HepG2 (cell line): ENCODE results near the gene EP300. TPM values are rescaled to one million over a fixed set of nuclear protein-coding genes. Genes with fewer than 3 reads are reported as not detected.

ENCODE experiments used
- ATAC-seq: fragments of 200-7000 bp; cut with Tn5 transposase; 3 replicates; pipeline ENCODE4 v1.9.1; 2020; ENCODE audit warnings: mild to moderate bottlenecking, moderate library complexity
- BruUV-seq: library from RNA; stranded (reverse); fragments of 400-500 nt; replicated peaks from 2 replicates; lab custom pipeline; 2021; lab: Mats Ljungman, UMichigan
- CTCF ChIA-PET: fragments of 300-600 bp; formaldehyde crosslinking; extraction: SDS; loops from one replicate; lab custom pipeline; 2021; ENCODE audit warnings: low total read pairs, inconsistent platforms, low intra/inter-chr PET ratio; lab: Yijun Ruan, JAX
- POLR2A ChIA-PET: fragments of 350-600 bp; sonication (Branson Sonifier 250); formaldehyde crosslinking; loops from one replicate; lab custom pipeline; 2020; ENCODE audit warnings: antibody characterized with exemption, inconsistent platforms; lab: Yijun Ruan, JAX
- DNase-seq: peaks from one replicate; pipeline ENCODE4 v3.0.0-alpha.2; 2015; ENCODE audit warnings: low spot score
- FAIRE-seq: peaks from 3 replicates; lab custom pipeline; 2011; peaks lifted over from hg19 to GRCh38; lab: Jason Lieb, UNC
- H2AFZ ChIP-seq: one replicate; pipeline ENCODE4 v1.6.1; 2011; ENCODE audit warnings: low read length, inconsistent platforms
- H3K27ac ChIP-seq: fragments of 300-600 bp; 3 replicates; pipeline ENCODE4 v1.8.0; 2011; ENCODE audit warnings: mixed run types, mild to moderate bottlenecking, mixed read lengths, low read length, inconsistent platforms; ENCODE audit not compliant: insufficient read depth; ENCODE audit errors: extremely low read length
- H3K27me3 ChIP-seq, 2 experiments: fragments of 200-600 bp in 1 of 2; 2 replicates in 1 of 2; 3 replicates in 1 of 2; pipeline versions ENCODE4 v1.6.0 to v1.8.0; 2011; ENCODE audit warnings: low read length in 2 of 2, mild to moderate bottlenecking in 2 of 2, moderate library complexity in 2 of 2, inconsistent platforms in 1 of 2; ENCODE audit not compliant: insufficient read depth in 2 of 2, control insufficient read depth in 1 of 2
- H3K36me3 ChIP-seq, 2 experiments: fragments of 200-600 bp in 1 of 2; replicated peaks in 1 of 2; 2 replicates in 1 of 2; 3 replicates in 1 of 2; pipeline versions ENCODE4 v1.5.1 to v1.8.0; 2011; ENCODE audit warnings: low read length in 2 of 2, inconsistent platforms in 1 of 2; ENCODE audit not compliant: insufficient read depth in 2 of 2, control insufficient read depth in 1 of 2
- H3K4me1 ChIP-seq: 2 replicates; pipeline ENCODE4 v1.5.1; 2012; ENCODE audit warnings: low read length, inconsistent platforms; ENCODE audit not compliant: insufficient read depth
- H3K4me2 ChIP-seq: 2 replicates; pipeline ENCODE4 v1.6.0; 2011; ENCODE audit warnings: low read depth, low read length, inconsistent platforms
- H3K4me3 ChIP-seq, 3 experiments: fragments of 200-600 bp in 1 of 3; sonication (generic), shearing (Covaris generic) in 1 of 3; replicated peaks in 1 of 3; 2 replicates each; pipeline ENCODE4 v1.5.1; 2011 to 2016; ENCODE audit warnings: low read length in 3 of 3, inconsistent platforms in 2 of 3, low read depth in 2 of 3, mild to moderate bottlenecking in 2 of 3, control low read depth in 1 of 3, mixed read lengths in 1 of 3; ENCODE audit not compliant: insufficient read depth in 1 of 3
- H3K79me2 ChIP-seq: one replicate; pipeline ENCODE4 v1.6.1; 2011; ENCODE audit warnings: low read length, inconsistent platforms; ENCODE audit not compliant: insufficient read depth
- H3K9ac ChIP-seq: 2 replicates; pipeline ENCODE4 v1.6.0; 2011; ENCODE audit warnings: mild to moderate bottlenecking, low read depth, low read length, inconsistent platforms; ENCODE audit not compliant: insufficient read depth
- H3K9me3 ChIP-seq: 2 replicates; pipeline ENCODE4 v1.5.1; 2012; ENCODE audit warnings: mild to moderate bottlenecking, low read length
- H4K20me1 ChIP-seq: 2 replicates; pipeline ENCODE4 v1.6.0; 2011; ENCODE audit warnings: inconsistent platforms, mild to moderate bottlenecking, low read length, moderate library complexity; ENCODE audit not compliant: insufficient read depth
- CAMTA2 ChIP-seq: sonication (generic); formaldehyde crosslinking; IDR thresholded peaks from 2 replicates; pipeline ENCODE4 v1.4.0; 2020; ENCODE audit warnings: mild to moderate bottlenecking, missing genetic modification reagents, borderline replicate concordance
- HDAC6 ChIP-seq: fragments of 200-600 bp; sonication (generic); IDR thresholded peaks from 2 replicates; pipeline ENCODE4 v1.7.0; 2017; ENCODE audit warnings: mild to moderate bottlenecking, antibody characterized with exemption, low read length, low read depth
- HMGA1 ChIP-seq: sonication (generic); formaldehyde crosslinking; conservative IDR thresholded peaks from 2 replicates; pipeline ENCODE4 v1.4.0; 2020; ENCODE audit warnings: missing genetic modification reagents
- HNF1A ChIP-seq, 2 experiments: sonication (generic) in 1 of 2; formaldehyde crosslinking in 1 of 2; IDR thresholded peaks; 2 replicates each; pipeline versions ENCODE4 v1.4.0 to v1.6.1; 2016 to 2020; ENCODE audit warnings: borderline replicate concordance in 1 of 2, low read depth in 1 of 2, mild to moderate bottlenecking in 1 of 2, missing genetic modification reagents in 1 of 2
- JUND ChIP-seq: sonication (generic); formaldehyde crosslinking; IDR thresholded peaks from 2 replicates; pipeline ENCODE4 v1.8.0; 2022; ENCODE audit warnings: mild to moderate bottlenecking, missing genetic modification reagents
- MXD4 ChIP-seq: IDR thresholded peaks from 2 replicates; pipeline ENCODE4 v1.6.1; 2016; ENCODE audit warnings: mild to moderate bottlenecking, missing biosample characterization, missing genetic modification reagents
- POLR2AphosphoS5 ChIP-seq: IDR thresholded peaks from 2 replicates; pipeline ENCODE4 v1.6.1; 2012; ENCODE audit warnings: low read depth, low read length
- SALL2 ChIP-seq: sonication (generic); formaldehyde crosslinking; IDR thresholded peaks from 2 replicates; pipeline ENCODE4 v1.8.1; 2023; ENCODE audit warnings: mild to moderate bottlenecking, missing genetic modification reagents, inconsistent platforms
- SP1 ChIP-seq, 2 experiments: fragments of 450-650 bp in 1 of 2; sonication (generic) in 1 of 2; formaldehyde crosslinking in 1 of 2; IDR thresholded peaks; 2 replicates each; pipeline versions ENCODE4 v1.4.0 to v1.6.1; 2016 to 2020; ENCODE audit warnings: missing genetic modification reagents in 1 of 2
- TFDP2 ChIP-seq: sonication (generic); formaldehyde crosslinking; IDR thresholded peaks from 2 replicates; pipeline ENCODE4 v1.4.0; 2020; ENCODE audit warnings: missing genetic modification reagents
- ZNF10 ChIP-seq: sonication (generic); formaldehyde crosslinking; IDR thresholded peaks from 2 replicates; pipeline ENCODE4 v1.4.0; 2020; ENCODE audit warnings: mild to moderate bottlenecking, low read depth, missing genetic modification reagents, borderline replicate concordance
- ZNF136 ChIP-seq: sonication (generic); formaldehyde crosslinking; IDR thresholded peaks from 2 replicates; pipeline ENCODE4 v1.8.1; 2022; ENCODE audit warnings: low read depth, mild to moderate bottlenecking, moderate library complexity, missing genetic modification reagents
- ZNF598 ChIP-seq: sonication (generic); formaldehyde crosslinking; IDR thresholded peaks from 2 replicates; pipeline ENCODE4 v1.5.1; 2020; ENCODE audit warnings: mild to moderate bottlenecking, missing genetic modification reagents, borderline replicate concordance
- ZNF740 ChIP-seq: sonication (generic); formaldehyde crosslinking; IDR thresholded peaks from 2 replicates; pipeline ENCODE4 v1.4.0; 2020; ENCODE audit warnings: missing genetic modification reagents
- ZUFSP ChIP-seq: sonication (generic); formaldehyde crosslinking; IDR thresholded peaks from 2 replicates; pipeline ENCODE4 v1.9.0; 2021; ENCODE audit warnings: missing genetic modification reagents, mild to moderate bottlenecking, borderline replicate concordance
- WGBS: methylation state at CpG from one replicate; pipeline ENCODE4 v1.1.6; 2017; ENCODE audit warnings: low lambda C conversion rate; 5-methylcytosine and 5-hydroxymethylcytosine counted together
- in situ Hi-C: cut with HindIII; loops from 2 replicates; pipeline ENCODE4 v1.10.0; 2017; ENCODE audit warnings: low pct_unique_long_range_greater_than_20kb; ENCODE audit not compliant: extremely low pct_ligation_motif_present
- intact Hi-C: fragments of 100-400 bp; cut with micrococcal nuclease; formaldehyde crosslinking; loops from one replicate; pipeline ENCODE4 v1.10.0; 2022; ENCODE audit not compliant: unreplicated experiment
- polyA plus RNA-seq, 8 experiments: library from polyadenylated mRNA; depleted of rRNA in 3 of 8; stranded (reverse) in 7 of 8; unstranded in 1 of 8; fragments of >200 nt; fragmentation: Illumina TruSeq in 4 of 8; extraction: Trizol in 4 of 8; gene quantifications; 2 replicates each; pipeline versions ENCODE4 v1.2.1 to v1.2.3, GENCODE V29; 2011 to 2016; ENCODE audit warnings: low read depth in 4 of 8, missing spikeins in 1 of 8, mixed read lengths in 1 of 8; ENCODE audit not compliant: insufficient read depth in 1 of 8
- total RNA-seq, 5 experiments: library from RNA; depleted of rRNA; stranded (reverse); fragments of >200 nt; fragmentation: Illumina TruSeq; extraction: Trizol; gene quantifications; 2 replicates each; pipeline ENCODE4 v1.2.3, GENCODE V29; 2016; ENCODE audit warnings: low read depth in 1 of 5

Gene EP300
- total and polyA plus RNA-seq, 2 of the 13 experiments (the other 11 are each of a cell fraction or from before 2014, with no cell fraction given) = 13.6 to 14.9 TPM

- CTCF ChIA-PET = no interaction called here
These were observed 23.9 kb downstream of the EP300 start for GRCh38 chr22:41116342-41116741.

More at GRCh38 chr22:41116342-41116741, 23.9 kb downstream of the EP300 start:
- Histone ChIP-seq H3K36me3 (peaks cover 25 to 42% of the 10 kb centered on the region in 2 experiments), H3K4me3 (no peak overlapping the region)
- DNase-seq = no peak
- TF ChIP-seq SALL2 (no peak), HNF1A (IDR thresholded peaks at IDR 0.05; ENCODE audit: low read depth) (no peak), HNF1A (CRISPR knock-in tag; IDR thresholded peaks at IDR 0.05; ENCODE audit: borderline replicate concordance) (no peak), POLR2AphosphoS5 (no peak), HMGA1 (CRISPR knock-in tag) (no peak), SP1 (IDR thresholded peaks at IDR 0.05) (no peak), SP1 (CRISPR knock-in tag; IDR thresholded peaks at IDR 0.05) (no peak), ZNF136 (CRISPR knock-in tag) (no peak), HDAC6 (no peak), TFDP2 (CRISPR knock-in tag) (no peak), ZNF10 (CRISPR knock-in tag) (no peak), JUND (CRISPR knock-in tag) (no peak), MXD4 (no peak), CAMTA2 (CRISPR knock-in tag) (no peak), ZUFSP (CRISPR knock-in tag) (no peak), ZNF598 (CRISPR knock-in tag) (no peak), ZNF740 (CRISPR knock-in tag) (no peak)
- TF ChIP-seq, all 625 proteins: peak for 0
- Histone ChIP-seq H2AFZ (no peak overlapping the region), H3K27ac (no peak overlapping the region), H3K4me2 (no peak overlapping the region), H4K20me1 (peaks cover 43% of the 10 kb centered on the region), H3K9me3 (no peaks in the 10 kb centered on the region), H3K9ac (no peak overlapping the region), H3K27me3 (no peaks in the 10 kb centered on the region), H3K79me2 (peaks cover 73% of the 10 kb centered on the region), H3K4me1 (peaks cover 4% of the 10 kb centered on the region; the same call in 1 of the 2 replicates)
- intact Hi-C loops (no loop called here), in situ Hi-C loops (no loop called here)
- ATAC-seq = no peak
- WGBS = 92% methylated on average over 2 of the region's 2 CpGs
- FAIRE-seq = no peak
- POLR2A ChIA-PET = no interaction called here
- BruUV-seq = no TSS peak
